Right renal cortex interstitium (tissue), 3 donors: ENCODE measurements around the gene TRAK1. TPM values are rescaled to one million over a fixed set of nuclear protein-coding genes. Genes with fewer than 3 reads are reported as not detected.

Source experiments
- DNase-seq, 3 donors: peaks; one replicate each; pipeline ENCODE4 v3.0.0-alpha.2; 2013; ENCODE audit warnings: low read depth in 3 of 3, low spot score in 2 of 3
- polyA plus RNA-seq, 3 donors: library from polyadenylated mRNA; unstranded; fragments of 120-200 nt; gene quantifications; one replicate each; pipeline ENCODE4 v1.2.1, GENCODE V29; 2013; ENCODE audit not compliant: insufficient read length in 3 of 3

The TRAK1 gene
- polyA plus RNA-seq, 3 donors, result 42.0 to 44.3 (median 43.4) TPM

DNA sequence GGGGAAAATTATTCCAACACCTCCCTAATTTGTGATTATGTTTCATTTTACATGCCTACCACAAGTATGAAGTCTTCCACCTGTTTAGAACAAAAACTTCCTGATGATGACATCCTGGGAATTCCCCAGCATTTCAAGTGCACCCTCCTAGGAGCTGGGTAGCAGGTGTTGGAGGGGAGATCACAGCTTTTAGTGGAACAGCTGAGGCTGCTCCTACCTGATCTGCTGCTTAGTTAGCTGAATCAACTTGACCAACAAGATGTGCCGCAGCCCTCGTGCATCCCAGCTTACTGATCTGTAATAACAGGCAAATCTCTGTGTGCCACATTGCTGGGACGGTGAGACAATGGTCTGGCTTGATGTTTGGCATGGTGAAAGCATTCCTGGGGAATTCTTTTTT lies 29.7 kb downstream of the TRAK1 start:
- DNase-seq, result no peak

DNA sequence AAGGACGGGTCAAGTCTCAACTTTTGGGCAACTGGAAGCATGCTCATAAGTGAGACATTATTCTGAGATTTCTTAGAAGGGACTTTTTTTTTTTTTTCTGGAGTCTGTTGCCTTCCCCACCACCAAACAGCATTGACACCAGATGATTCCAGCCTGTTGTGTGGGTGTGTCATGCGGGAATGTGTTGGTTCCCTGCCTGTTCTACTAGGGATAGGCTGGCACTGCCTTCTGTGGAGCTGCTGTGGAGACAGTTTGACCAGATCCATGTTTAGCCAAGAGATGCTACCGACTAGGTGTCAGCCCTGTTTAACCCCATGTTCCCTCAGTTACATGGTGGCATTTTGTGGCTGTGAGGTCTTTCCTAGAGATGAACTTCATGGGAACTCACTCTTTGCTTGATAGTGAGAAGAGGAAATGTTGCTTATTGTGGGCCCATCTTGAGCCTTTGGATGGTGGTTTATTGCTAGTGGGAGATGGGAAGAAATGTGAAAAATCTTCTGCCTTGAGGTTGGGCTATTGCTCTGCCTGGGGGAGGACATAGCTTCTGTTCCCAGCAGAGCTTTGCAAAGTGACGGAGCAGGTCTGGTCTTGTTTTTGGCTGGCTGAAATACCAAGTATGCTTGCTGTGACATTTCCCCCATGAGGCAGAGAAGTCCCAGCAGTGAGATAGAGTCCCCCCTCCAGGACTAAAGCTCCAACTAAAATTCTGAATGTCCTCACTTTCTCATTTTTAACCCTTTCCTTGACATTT lies 31.3 kb downstream of the TRAK1 start:
- DNase-seq, result no peak

DNA sequence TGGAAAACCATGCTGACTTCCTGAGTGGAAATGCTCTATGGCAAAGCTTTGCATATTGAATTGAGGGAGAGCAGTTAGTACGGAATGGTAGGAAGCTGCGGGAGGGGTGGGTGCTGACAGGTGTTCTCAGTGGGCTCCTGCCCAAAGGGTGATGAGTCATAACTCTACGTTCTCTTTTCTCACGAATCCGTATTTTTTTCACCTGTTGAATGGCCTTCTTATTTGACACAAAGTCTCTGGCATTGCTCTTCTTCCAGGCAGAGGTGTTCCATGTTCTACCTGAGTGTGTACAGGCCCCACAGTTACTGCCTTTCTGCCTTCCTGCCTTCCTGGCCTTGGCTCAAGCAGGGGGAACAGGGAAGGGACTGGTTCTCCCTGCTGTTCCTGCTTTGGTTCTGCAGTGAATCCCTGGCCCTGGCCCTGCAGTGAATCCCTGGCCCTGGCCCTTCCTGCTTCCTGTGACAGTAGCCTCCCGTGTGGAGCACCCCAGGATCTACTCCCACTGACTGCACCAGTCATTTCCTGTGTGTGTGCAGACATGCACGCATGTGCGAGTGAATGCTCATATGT lies 31.9 kb downstream of the TRAK1 start:
- no peak for DNase-seq

DNA sequence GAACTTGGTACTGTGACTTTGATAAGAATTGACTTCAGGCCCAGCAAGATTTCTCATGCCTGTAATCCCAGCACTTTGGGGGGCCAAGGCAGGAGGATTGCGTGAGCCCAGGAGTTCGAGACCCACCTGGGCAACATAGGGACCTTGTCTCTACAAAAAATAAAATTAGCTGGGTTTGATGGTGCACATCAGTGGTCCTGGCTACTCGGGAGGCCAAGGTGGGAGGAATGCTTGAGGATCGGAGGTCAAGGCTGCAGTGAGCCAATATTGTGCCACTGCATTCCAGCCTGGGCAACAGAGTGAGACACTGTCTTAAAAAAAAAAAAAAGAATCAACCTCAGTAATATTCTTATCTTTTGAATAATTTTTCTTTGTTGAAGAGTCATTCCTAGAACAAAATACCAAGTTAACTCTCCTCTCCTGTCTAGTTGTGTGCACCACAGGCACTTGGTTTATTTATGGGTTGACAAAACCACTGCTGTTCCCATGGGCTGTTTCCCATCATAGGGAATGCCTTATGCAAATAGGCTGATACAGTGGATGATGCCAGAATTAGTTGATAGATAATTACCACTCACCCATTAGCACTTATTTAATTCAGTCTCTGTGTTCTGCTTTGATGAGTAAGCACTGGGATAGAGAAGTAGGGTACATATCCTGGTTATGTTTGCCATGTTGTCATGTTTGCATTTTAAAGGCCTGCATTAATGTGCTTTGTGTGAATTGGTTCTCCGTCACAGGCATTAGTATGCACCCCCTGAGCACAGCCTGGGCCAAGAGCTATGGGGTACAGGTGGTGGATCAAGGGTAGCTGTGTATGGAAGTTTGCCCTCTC lies 32.9 kb downstream of the TRAK1 start:
- DNase-seq, result no peak

DNA sequence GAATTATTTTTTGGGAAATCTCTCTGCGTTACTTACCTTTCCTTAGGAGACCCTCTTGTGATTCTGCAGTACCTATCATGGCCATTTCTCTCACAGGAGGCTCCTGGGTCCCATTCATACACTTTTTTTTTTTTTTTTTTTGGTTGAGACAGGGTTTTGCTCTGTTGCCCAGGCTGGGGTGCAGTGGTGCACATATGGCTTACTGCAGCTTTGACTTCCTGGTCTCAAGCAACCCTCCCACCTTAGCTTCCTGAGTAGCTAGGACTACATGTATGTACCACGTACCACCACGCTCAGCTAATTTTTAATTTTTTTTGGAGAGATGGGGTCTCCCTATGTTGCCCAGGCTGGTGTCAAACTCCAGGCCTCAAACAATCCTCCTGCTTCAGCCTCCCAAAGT lies 36.1 kb downstream of the TRAK1 start:
- DNase-seq, result no peak

DNA sequence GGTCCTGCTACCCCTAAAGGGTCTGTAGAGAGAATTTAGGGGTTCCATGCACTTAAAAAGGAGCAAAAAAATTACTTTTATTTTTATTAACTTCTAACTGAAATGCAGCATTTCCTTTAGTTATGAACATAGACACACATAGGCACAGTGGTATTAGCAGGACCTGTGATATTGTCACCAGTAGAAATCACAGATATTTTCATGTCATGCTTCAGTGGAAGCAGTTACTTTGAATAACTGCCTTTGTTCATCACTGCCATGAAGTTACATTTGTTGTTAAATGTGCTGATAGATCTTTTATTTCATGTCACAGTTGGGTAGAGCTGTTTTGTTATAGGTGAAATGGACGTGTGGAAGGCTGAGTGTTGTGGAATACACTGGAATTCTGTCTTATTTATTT lies 37.4 kb downstream of the TRAK1 start:
- no peak for DNase-seq

DNA sequence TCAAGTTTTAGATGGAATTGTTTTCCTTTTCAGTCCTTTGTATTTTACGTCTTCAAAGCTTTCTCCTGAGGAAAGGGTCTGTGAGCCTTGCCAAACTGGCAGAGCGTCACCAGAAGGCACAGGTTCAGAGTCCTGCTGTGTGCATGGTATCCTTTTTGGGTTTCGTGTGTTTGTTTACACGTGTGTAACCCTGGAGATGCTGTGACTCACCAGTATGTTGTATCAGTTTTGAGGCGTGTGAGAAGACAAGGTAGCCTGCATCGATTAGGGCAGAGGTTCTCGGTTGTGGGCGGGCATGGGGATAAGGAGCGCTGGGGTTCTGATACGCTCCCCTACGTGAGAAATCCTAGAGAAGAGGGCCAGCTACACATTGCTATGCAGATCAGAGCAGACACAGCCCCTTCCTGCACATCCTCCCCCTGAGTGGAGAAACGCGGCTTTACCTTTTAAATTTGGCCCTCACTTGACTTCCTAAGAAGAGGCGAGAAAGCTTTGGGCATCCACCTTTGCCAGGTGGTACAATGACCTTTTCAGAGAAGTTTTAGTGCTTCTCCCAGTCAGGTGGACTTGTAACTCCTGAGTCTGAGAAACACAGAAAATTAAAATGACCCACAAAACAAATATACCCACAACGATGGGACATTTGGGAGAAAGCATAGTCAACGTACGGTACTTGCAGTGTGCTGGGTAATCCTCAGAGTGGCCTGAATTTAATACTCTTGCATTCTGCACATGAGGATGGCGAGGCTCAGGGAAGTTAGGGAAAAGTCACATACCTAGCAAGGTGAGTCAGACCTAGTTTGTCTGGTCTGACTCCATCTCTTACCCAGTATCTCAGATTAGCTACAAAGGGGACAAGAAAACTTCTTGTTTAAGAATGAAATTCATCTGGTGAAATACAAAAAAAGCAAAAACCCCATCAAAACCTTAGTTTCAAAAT lies 38.1 kb downstream of the TRAK1 start:
- no peak for DNase-seq

DNA sequence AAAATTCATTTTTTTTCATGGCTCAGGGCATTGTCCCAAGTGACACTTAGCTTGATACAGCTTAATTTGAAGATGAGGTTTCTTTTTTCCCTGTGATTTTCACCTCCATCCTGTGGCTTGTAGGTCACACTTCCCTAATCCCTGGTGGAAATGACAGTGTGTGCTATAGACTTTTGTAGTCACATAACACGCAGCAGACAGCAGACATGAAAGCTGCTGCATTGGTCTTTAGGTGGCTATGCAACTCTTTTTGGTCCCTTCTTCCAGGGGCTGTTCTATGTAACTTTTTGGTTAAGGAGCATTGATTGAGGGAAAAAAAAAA lies 38.8 kb downstream of the TRAK1 start:
- DNase-seq, result no peak

DNA sequence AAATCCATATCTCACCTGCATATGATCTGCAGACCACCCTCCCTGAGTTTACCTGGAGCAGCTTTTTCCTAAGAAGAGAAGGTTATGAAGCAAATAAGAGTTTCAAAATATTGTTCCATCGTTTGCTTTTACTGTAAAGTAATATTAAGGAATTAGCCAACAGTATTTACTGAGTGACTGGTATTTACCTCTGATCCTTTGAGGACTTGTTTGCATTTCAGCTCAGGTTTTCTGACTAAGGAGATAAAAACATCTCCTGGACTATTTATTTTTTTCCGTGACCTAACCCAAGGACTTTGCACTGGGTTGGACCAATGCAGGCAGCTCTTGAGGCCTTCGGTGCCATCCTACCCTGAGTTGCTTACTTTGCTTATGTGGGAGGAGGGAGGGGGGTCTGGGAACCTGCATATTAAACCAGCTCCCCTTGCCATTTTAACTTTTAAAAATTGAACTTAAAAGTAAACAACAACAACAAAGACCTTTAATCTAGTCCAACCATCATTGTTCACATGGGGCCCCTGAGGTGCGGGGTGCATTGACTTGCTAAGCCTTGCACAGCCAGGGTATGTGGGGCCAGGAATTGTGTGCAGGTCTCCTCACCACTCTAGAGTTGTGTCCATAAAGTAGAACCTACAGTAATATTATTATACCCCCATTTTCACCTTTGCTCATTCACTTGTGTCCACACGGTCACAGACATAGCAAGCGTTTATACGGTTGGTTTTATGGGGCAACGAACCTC lies 39.3 kb downstream of the TRAK1 start:
- DNase-seq, result no peak

DNA sequence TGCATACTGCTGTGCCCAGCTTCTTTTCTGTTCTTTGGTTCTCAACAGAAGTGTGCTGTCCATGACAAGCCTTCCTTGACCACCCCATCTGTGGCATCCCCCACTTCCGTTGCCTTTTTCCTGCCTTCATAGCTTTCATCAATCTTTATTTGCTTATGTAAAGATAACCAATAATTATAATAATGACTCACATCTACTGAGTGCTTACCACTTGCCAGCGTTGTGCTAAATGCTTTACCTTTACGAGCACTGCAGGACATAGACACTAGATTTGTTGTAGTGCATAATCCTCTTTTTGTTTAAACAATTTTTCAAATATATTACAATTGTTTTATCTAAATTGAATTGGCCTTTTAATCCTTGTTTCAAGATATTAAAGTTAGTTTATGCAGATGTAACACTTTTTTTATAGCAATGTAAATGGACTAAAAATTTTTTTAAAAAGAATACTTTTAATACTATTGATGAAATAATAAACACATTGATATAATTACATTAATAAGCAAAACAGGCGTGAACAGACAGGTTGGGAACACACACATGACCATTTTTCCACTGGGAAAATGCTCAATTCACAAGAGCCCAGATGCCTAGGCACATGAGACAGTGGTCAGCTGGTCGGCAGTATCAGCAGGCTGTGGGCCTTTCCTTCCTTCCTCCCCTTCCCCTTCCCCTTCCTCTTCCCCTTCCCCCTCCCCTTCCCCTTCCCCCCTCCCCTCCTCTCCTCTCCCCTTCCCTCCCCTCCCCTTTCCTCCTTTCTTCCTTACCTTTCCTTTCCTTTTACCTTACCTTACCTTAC lies 42.5 kb downstream of the TRAK1 start:
- DNase-seq, result no peak

DNA sequence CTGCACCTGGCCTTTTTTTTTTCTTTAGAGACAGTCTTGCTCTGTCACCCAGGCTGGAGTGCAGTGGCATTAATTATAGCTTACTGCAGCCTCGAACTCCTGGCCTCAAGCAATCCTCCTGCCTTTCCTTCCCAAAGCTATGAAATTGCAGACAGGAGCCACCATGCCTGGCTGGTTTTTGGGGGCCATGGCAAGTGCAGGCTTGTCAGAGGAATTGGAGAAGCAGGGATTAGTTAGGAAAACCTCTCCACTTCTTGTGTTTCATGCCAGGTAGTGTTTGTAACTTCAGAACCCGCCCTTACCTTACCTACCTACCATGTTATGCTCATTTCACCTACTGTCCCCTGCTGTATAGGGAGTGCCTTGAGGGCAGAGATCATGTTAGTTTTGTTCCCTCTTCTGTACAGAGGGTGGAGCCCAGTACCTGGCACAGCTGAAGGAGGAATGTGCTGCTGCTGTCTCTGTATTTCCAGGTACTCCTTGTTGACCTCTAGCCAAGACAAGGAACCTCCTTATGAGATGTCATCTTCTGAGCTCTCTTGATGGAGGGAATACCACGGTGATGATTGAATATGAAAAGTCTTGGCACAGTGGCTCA lies 43.8 kb downstream of the TRAK1 start:
- no peak for DNase-seq

DNA sequence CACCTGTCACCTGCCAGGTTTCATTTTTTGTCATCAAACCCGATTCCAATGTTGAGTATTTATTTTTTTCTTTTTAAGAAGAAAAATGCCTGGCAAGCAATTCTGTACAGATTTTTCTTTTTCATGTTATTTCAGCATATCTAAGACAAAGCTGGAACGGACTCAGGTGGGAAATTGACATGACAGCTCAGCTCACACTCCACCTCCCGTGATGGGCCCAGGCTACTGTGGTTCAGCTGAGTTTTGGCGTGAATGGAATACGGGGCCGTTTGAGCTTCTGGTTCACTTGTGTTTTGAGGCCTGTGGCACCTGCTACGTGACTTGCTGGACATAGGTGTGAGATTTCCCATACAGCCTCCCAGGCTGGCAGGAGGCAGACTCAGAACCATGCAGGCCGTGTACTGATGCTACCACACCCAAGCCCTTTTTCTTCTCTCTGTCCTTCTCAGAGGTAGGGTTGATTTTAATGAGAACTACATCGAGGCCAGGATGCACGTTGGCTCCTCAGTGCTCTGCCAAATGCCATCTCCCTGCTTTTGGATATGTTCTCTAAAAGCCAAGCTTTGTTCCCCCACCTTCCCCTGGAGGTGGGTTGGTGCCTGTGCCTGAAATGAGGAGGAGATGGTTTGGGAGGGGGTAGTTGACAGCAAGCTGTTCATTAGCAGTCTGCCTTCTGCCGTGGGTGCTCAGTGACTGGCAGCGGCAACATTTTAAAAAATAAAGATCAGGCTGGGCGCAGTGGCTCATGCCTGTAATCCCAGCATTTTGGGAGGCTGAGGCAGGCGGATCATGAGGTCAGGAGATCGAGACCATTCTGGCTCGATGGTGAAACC lies 48.7 kb downstream of the TRAK1 start:
- no peak for DNase-seq

DNA sequence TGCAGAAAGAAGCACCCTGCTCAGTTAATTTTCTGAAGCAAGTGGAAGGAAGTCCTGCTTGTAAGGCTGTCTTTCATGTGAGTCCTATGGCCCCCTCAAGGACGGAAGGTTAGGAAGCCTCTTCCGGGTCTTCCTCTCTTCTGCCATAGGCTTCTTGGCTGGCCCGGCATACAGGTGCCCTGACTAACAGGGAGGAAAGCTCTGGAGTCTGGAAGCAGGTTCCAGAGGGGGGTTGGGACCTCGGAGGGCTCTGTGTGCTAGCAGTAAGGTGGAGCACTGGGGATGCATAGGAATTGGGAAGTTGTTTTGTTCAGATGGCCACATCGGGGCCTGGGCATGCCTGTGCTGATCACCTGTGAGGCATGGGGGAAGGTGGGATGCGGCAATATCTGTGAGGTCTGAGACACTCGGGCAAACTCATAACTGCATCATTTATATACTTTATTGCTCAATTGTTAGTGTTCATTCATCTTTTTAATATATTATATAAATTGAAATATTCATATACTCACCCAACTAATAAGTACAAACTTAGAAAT lies 49.6 kb downstream of the TRAK1 start:
- DNase-seq, result no peak

DNA sequence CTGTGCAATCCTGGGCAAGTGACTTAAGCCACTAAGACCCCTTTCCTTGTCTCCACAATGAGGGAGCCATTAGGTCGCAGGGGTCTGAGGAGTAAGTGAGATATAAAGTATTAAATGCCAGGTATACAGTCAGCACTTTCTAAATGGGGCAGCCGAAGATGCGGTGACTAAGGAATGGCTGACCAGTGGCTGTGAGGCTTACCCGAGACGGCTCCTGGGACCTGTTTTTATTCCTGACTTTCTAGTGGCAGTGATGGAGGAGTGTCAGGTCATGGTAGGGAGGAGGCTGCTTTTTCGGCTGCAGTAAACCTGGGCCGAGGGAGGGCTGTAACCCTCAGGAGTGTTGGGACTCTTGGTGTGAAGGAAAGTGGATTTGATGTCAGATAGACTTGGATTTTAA lies 52.3 kb downstream of the TRAK1 start:
- DNase-seq, result no peak

DNA sequence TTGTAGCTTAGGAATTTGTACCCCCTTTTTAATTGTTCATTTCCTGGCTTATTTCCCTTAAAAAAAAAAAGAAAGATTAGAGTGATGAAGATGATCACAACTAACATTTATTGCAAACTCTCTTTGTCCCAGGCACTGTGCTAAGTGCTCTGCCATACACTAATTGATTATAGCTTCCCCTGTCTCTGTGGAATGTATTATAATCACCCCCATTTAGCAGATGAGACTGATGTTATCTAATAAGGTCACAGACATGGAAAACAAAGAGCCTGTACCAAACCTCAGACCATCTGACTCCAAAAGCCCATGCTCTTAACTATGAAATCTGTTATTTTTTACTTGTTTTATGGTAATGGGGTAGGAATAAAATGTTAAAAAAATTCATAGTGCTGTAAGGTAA lies 53.1 kb downstream of the TRAK1 start:
- no peak for DNase-seq

DNA sequence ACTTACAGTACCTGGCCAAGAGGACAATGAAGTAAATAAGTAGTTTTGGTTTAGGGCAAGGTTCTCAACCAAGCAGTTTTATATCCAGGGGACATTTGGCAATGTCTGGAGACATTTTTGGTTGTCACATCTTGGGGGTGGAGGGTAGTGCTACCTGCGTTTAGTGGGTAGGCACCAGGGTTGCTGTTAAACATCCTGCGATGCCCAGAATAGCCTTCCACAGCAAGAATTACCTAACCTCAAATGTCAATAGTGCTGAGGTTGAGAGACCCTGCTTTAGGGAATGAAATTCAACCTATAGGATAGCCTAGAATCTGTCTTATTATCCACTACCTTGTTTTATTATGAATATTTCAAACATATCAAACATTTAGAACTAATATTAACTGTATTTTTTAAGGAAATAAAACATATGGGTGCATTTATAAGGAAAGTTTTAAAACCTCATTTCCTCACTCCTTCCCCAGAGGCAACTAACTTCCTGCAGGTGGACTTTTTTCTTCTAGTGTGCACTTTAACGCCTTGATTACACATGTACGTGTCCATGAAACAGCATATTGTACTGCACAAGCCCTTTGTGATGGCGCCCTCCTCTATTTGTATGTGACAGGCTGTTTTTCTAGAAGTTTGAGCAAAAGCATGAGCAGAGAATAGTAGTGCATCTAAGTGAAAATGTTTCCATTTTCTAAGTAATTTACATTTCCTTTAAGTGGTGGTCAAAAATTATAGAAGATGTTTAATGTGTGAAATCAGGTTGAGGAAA lies 57.1 kb downstream of the TRAK1 start:
- no peak for DNase-seq

DNA sequence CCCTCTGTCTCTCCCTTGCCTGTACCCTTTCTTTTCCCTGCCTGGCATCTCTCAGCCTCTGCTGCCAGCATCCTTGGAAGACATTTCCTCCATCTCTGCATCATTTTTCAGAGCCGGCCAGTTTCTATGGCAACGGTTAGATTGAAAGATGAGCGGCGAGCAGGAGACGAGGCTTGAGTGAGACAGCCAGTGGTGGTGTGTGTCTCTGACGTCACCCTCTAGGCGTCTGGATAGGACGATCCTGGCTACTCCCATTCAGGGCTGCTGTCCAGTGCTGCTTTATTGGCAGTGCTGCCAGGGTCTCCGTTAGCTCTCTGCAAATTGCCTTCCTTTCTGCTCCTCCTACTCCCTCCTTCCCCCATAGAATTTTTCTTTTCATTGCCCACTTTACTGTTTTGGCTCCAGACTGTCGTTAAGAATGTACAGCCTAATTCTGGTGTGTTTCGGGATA lies 57.9 kb downstream of the TRAK1 start:
- DNase-seq, result peak in 2 of 3 donors; percentile 41 to 74
